Progenitor cell of endocrine pancreas (in vitro differentiated cells): ENCODE results near the gene ZNF286A. TPM values are rescaled to one million over a fixed set of nuclear protein-coding genes. Genes with fewer than 3 reads are reported as not detected.

Experiments
- DNase-seq: peaks from one replicate; pipeline ENCODE4 v3.0.0; 2021; ENCODE audit warnings: low spot score; ENCODE audit not compliant: unreplicated experiment
- H3K27ac Mint-ChIP-seq: 2 replicates; pipeline ENCODE4 v1.8.0; 2021; ENCODE audit warnings: mild to moderate bottlenecking, moderate library complexity, mixed read lengths
- H3K27me3 Mint-ChIP-seq: 2 replicates; pipeline ENCODE4 v1.8.0; 2021; ENCODE audit warnings: mixed read lengths
- H3K36me3 Mint-ChIP-seq: 2 replicates; pipeline ENCODE4 v1.8.0; 2022; ENCODE audit warnings: mixed read lengths; ENCODE audit not compliant: insufficient read depth
- H3K4me1 Mint-ChIP-seq: 2 replicates; pipeline ENCODE4 v1.8.0; 2021; ENCODE audit warnings: low read depth, mixed read lengths
- H3K4me3 Mint-ChIP-seq: 2 replicates; pipeline ENCODE4 v1.8.0; 2021; ENCODE audit warnings: low read depth, mild to moderate bottlenecking, moderate library complexity, mixed read lengths
- H3K9me3 Mint-ChIP-seq: 2 replicates; pipeline ENCODE4 v1.8.0; 2021; ENCODE audit warnings: low read depth, mixed read lengths
- CTCF ChIP-seq: fragments of 200-600 bp; sonication (generic); IDR thresholded peaks from one replicate; pipeline ENCODE4 v1.5.0; 2021; ENCODE audit warnings: antibody characterized with exemption, mild to moderate bottlenecking; ENCODE audit not compliant: unreplicated experiment
- total RNA-seq: library from RNA; stranded (reverse); gene quantifications from 2 replicates; pipeline ENCODE4 v1.2.1, GENCODE V29; 2021

ZNF286A gene
- total RNA-seq, 1 donor from 2014 or later: 97.0 TPM

GRCh38 chr17:15654886-15655561 is 44.5 kb upstream of the ZNF286A start:
- Mint-ChIP-seq H3K27me3 (no peaks in the 10 kb centered on the region), H3K27ac (peak overlapping the region; percentile 87), H3K36me3 (peaks cover 6% of the 10 kb centered on the region), H3K4me1 (peaks cover 30% of the 10 kb centered on the region), H3K9me3 (no peaks in the 10 kb centered on the region), H3K4me3 (no peak overlapping the region)
- no peak for DNase-seq
- TF ChIP-seq CTCF: no peak

- no peak overlapping the region for H3K27ac Mint-ChIP-seq
These were observed 41.7 kb upstream of the ZNF286A start for GRCh38 chr17:15657868-15658267.

GRCh38 chr17:15658296-15658695 is 41.3 kb upstream of the ZNF286A start:
- DNase-seq: no peak
- H3K36me3 Mint-ChIP-seq: peaks cover 6% of the 10 kb centered on the region
- H3K27me3 Mint-ChIP-seq: no peaks in the 10 kb centered on the region
- no peak for TF ChIP-seq CTCF
- H3K4me1 Mint-ChIP-seq: peaks cover 22% of the 10 kb centered on the region
- no peak overlapping the region for H3K4me3 Mint-ChIP-seq
- H3K27ac Mint-ChIP-seq: no peak overlapping the region
- H3K9me3 Mint-ChIP-seq: no peaks in the 10 kb centered on the region

More at GRCh38 chr17:15657868-15658267, 41.7 kb upstream of the ZNF286A start:
- Mint-ChIP-seq H3K4me3 (no peak overlapping the region), H3K36me3 (peaks cover 7% of the 10 kb centered on the region), H3K4me1 (peaks cover 22% of the 10 kb centered on the region), H3K27me3 (no peaks in the 10 kb centered on the region), H3K9me3 (no peaks in the 10 kb centered on the region)
- DNase-seq: no peak
- TF ChIP-seq CTCF: no peak

DNA sequence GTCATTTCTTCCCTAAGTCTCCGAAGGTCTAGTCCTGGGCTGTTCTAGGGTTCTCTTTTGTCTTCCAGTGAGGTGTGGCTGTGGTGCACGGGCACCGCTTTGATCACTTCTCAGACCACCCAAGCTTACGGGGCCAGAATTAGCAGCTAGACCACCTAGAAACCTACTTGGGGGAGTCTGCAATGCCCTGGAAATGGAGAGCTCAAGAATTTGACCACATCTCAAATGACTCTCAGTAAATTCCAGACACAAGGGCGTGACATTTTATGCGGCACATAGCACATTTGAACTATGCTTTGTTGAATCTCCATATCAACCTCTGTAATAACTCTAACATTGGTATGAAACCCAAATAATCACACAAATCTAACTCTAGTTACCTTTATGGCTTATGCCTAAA is 40.3 kb upstream of the ZNF286A start:
- Mint-ChIP-seq H3K27me3 (no peaks in the 10 kb centered on the region), H3K9me3 (no peaks in the 10 kb centered on the region), H3K27ac (peak overlapping the region; percentile 72), H3K4me1 (peaks cover 18% of the 10 kb centered on the region), H3K4me3 (no peak overlapping the region), H3K36me3 (peaks cover 10% of the 10 kb centered on the region)
- no peak for TF ChIP-seq CTCF
- DNase-seq: no peak

DNA sequence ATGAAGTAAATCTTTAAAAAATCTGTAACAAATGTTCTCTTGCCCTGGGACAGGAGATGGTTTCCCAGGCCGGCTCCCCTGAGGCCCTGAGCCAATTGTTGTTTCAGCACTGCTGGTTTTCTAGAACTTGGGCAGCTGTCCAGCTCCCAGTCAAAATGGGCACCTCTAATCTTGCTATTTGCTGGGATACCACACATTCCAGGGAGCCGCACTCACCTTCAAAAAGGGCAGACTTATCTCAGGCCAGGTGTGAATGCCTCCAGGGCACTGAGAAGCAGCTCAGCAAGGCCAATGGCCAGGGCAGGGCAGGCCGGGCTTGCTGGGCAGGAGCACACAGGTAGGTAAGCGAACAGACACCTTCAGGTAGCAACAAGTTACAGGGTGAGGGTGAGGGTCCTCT is 39.9 kb upstream of the ZNF286A start:
- TF ChIP-seq CTCF: no peak
- H3K27me3 Mint-ChIP-seq: no peaks in the 10 kb centered on the region
- H3K4me3 Mint-ChIP-seq: no peak overlapping the region
- peak overlapping the region; percentile 72 for H3K27ac Mint-ChIP-seq
- no peak for DNase-seq
- H3K9me3 Mint-ChIP-seq: no peaks in the 10 kb centered on the region
- peaks cover 10% of the 10 kb centered on the region for H3K36me3 Mint-ChIP-seq
- H3K4me1 Mint-ChIP-seq: peaks cover 14% of the 10 kb centered on the region
